EH (cell line): ENCODE results near the gene DNAH3.
A peak's percentile ranks its signal among the peaks of the same experiment; 100 is the strongest.
"Not testable (repeated sequence)": the region's sequence is repeated elsewhere in the genome, so short reads cannot be mapped to it uniquely, and the experiment has no call there.

Experiments
- DNase-seq: peaks from one replicate; pipeline ENCODE4 v3.0.0-alpha.2; 2015; ENCODE audit warnings: low read depth

Gene DNAH3

GRCh38 chr16:21128991-21129390 is 21.7 kb downstream of the DNAH3 start:
- DNase-seq: no peak

GRCh38 chr16:21126518-21126917 is 24.1 kb downstream of the DNAH3 start:
- no peak for DNase-seq

- no peak for DNase-seq
These were observed 25.5 kb downstream of the DNAH3 start for GRCh38 chr16:21125191-21125590.

- no peak for DNase-seq
These were observed 29.6 kb downstream of the DNAH3 start for GRCh38 chr16:21120976-21121520.

- no peak for DNase-seq
These were observed 33.1 kb downstream of the DNAH3 start for GRCh38 chr16:21117567-21117966.

- peak; percentile 6 for DNase-seq
These were observed 34.4 kb downstream of the DNAH3 start for GRCh38 chr16:21116148-21116693.

GRCh38 chr16:21115551-21115950 is 35.1 kb downstream of the DNAH3 start:
- not testable (repeated sequence) for DNase-seq

GRCh38 chr16:21103941-21104860 is 46.4 kb downstream of the DNAH3 start:
- DNase-seq: peak; percentile 80

- DNase-seq: peak; percentile 22
These were observed 48.8 kb downstream of the DNAH3 start for GRCh38 chr16:21101631-21102420.

GRCh38 chr16:21100447-21100846 is 50.2 kb downstream of the DNAH3 start:
- DNase-seq: peak; percentile 86

GRCh38 chr16:21097151-21097550 is 53.5 kb downstream of the DNAH3 start:
- DNase-seq: peak; percentile 77

GRCh38 chr16:21094719-21095118 is 55.9 kb downstream of the DNAH3 start:
- not testable (repeated sequence) for DNase-seq

GRCh38 chr16:21092951-21093350 is 57.7 kb downstream of the DNAH3 start:
- DNase-seq: no peak

- peak; percentile 73 for DNase-seq
These were observed 61.8 kb downstream of the DNAH3 start for GRCh38 chr16:21088646-21089538.

- DNase-seq: no peak
These were observed 62.5 kb downstream of the DNAH3 start for GRCh38 chr16:21088143-21088542.

- DNase-seq: no peak
These were observed 65.9 kb downstream of the DNAH3 start for GRCh38 chr16:21084631-21085225.

- peak; percentile 70 for DNase-seq
These were observed 66.8 kb downstream of the DNAH3 start for GRCh38 chr16:21083729-21084268.

GRCh38 chr16:21081329-21081728 is 69.3 kb downstream of the DNAH3 start:
- DNase-seq: no peak

- DNase-seq: no peak
These were observed 72.1 kb downstream of the DNAH3 start for GRCh38 chr16:21078563-21078962.

- no peak for DNase-seq
These were observed 74.3 kb downstream of the DNAH3 start for GRCh38 chr16:21076186-21076883.
